NCI-H748 (cell line): ENCODE results near the gene SERINC5.

Experiments
- DNase-seq: peaks from one replicate; lab custom pipeline; 2025; ENCODE audit not compliant: unreplicated experiment; lab: John Stamatoyannopoulos, UW

SERINC5 gene

DNA sequence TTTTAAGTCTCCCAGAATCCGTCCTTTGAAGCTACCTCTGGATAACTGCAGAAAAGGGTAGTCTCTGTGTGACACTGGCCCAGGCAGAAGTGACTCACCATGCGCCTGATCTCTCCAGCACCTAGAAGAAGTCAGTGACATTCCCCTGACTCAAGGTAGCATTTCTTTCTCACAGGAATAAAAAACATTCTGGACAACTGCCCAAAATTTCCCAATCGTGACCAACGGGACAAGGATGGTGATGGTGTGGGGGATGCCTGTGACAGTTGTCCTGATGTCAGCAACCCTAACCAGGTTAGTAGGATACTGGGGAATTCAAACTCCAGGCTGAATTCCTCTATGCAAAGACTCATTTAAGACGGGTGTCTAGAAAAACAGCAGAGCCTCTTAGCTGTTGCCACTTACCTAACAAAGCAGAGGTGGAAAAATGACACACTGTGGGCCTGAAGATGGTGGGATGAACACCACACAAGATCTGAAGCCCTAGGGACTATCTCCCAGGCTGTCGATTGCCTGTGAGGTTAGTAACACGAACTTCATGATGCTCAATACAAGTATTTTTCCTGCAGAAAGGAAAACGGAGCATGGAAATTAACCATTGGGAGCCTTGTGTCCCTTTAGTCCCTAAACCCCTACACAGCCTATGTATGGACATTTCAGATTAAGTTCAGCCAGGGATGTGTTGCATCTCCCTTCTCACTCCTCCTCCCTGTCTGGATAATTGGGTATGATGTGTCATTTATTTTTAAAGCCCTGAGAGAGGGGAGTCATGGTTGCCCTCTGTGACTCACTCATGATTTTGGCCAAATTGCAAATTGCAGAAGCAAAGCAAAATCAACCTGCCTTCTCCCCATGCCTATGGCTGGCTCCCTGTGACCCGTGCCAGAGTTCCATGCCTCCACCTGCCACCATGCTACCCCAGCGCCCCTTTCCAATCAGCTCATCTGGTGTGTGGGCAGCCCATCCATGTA lies 183.5 kb downstream of the SERINC5 start:
- DNase-seq, result no peak

DNA sequence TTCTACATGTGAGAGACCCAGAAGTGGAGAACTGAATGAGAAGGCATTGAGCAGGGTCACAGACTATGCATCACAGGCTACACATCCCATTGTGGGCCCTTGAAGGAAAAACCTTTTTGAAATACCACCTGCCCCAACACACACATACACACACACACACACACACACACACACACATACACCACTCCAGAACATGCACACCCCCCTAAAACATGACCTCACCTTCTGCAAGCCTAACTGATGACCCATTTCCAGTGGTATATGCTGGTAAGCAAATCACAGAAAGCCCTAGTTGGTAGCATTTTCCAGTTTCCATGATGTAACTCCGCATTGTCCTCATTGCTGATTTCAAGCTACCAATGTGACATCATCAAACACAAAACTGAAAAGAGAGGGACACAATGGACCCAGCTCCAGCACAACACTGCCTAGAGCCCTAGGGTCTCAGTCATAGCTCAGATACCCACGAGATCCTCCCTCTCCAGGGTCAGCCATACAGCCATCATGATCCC lies 184.3 kb downstream of the SERINC5 start:
- no peak for DNase-seq

DNA sequence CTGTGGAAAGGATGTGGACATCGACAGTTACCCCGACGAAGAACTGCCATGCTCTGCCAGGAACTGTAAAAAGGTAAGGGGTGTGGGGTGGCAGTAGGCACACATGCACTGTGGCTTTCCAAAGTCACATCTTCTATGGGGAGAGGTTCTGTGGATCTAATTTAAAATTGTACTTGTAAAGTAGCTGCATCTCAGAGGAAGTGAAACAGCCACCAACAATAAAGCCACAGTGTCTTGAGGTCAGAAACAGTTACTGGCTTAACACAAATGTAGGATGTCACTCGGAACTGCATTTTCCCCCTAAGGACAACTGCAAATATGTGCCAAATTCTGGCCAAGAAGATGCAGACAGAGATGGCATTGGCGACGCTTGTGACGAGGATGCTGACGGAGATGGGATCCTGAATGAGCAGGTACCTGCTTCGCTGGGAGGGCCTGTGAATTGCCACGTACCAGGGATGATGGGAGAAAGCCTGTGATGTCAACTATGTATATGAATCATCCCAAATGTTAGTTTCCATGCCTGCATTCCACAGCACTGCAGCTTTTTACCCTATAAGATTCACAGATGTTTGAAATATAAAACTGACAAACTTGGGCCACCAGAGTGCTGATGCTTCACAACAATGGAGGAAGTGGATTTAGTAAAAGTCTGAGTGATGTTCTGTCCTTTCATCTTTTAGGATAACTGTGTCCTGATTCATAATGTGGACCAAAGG lies 185.4 kb downstream of the SERINC5 start:
- DNase-seq, result no peak

DNA sequence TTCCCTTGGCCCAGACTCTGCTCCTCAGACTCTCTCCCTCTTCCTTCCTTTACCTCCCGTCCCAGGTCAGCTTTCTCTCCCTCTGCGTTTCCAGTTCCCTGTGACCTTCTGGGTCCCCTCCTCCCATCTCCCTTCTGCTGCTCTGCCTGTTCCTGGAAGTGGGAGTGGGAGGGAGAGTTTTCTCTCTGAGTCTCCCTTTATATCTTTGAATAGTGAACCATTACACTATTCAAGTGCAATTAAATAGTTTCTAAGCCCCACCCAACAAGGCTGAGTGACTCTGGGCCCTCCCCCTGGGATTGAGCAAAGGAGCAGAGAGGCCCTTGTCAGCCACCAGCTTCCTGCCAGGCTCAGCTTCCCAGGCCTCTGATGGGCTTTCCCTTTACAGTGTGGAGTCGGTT lies 185.9 kb downstream of the SERINC5 start:
- no peak for DNase-seq

DNA sequence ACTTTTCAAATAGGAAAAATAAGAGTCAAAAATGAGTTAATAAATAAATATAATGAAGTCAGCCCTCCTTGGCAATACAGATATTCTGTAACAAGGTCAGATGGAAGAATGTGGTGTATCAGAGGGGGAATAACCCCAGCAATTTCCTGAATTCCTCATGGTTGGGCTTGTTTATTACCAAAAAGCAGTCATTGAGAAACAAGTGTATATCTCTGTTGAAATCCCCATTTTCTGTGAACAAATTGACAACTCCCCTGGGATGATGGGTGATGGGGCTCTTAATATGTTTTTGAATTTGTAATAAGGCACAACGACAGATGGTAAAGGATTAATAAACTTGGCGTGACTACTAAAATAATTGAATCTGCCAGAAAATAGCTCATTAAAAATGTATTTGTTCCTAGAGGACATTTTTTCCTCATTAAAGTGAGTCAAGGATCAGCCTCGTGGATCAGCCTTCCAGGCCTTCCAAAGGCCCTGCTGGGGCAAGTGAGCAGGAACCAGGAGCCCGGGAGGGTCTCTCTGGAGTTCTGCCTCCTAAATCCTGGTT lies 186.5 kb downstream of the SERINC5 start:
- DNase-seq, result no peak

DNA sequence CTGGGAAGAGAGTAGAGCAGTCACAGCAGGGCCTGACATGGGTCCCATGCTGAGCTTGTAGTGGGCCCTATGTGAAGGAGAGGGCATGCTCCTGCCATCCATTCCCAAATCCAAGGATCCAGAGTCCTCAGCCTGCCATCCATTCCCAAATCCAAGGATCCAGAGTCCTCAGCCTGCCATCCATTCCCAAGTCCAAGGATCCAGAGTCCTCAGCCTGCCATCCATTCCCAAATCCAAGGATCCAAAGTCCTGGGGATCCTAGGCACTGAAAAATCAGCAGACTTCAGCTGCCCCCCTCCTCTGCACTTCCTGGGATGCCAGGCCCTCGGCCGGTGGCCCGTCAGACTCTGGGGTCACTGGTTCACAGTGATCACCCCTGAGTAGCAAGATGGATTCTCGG lies 187.1 kb downstream of the SERINC5 start:
- DNase-seq, result no peak

DNA sequence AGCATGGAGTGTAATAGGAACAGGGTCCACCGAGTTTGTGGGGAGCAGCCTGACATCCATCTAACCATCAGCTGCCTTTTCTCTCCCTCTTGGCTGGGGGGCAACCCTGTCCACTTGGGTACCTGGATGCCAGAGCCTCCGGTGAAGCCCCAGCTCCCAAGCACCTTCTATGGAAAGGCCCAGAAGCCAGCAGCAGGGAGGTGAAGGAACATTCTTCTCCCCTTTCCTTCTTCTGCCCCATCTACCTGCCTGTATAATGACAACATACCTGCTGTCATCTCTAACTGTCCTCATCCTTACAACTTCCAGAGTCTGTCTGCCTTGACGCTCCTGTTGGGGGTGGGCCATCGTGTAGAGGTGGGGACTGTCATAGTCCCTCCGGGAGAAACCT lies 187.6 kb downstream of the SERINC5 start:
- no peak for DNase-seq

DNA sequence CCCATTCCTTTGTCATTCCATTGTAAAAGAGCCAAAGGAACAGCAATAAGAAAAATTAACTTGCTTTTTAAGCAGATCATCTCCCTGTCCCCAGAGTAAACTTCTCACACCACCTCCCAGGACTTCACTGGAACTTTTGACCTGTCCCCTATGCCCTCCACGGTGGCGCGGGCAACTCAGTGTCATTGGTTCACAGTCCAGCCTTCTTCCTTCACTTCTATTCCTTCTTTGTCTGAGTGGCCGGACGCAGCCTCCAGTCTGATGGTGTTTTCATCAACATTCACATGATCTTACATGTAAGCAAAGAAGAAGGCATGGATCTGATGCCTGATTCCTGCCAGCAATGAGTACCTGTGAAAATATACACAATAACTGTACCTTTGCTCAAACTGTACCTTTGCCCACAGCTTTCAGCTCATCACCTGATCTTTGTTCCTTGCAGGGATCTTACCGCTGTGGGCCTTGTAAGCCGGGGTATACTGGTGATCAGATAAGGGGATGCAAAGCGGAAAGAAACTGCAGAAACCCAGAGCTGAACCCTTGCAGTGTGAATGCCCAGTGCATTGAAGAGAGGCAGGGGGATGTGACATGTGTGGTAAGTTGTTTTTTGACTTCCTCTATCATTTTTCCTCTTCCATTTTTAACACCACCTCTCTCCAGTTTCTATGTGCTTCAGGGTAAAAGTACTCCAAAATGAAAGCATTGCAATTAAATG lies 188.2 kb downstream of the SERINC5 start:
- no peak for DNase-seq

DNA sequence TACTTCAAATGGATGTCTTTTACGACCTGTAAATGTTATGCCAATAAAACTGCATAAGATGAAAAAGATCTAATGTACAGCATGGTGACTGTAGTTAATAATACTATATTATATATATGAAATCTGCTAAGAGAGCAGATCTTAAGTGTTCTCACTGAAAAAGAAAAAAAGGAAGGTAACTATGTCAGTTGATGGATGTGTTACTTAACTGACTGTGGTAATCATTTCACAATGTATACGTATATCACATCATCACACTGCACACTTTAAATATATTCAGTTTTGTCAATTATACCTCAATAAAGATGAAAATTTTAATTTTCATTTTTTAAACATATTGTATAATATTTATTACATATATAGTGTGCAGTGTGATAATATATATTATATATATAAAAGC lies 188.8 kb downstream of the SERINC5 start:
- DNase-seq, result no peak

DNA sequence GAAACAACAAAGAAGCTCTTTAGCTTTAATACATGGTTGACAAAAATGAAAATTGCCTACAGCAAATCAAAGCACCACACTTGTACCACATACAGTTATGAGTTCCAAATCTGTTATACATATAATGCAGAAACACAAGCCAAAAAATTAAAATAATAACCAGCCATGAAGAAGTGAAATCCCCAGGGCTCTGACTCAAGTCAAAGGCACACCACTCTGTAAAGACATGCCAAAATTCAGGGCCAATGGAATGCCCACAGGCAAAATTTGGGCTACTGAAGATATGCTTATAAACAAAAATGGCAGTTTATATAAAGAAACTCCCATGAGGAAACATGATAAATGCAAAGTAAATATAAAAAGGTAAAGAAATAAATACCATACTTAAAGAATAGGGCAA lies 191.7 kb downstream of the SERINC5 start:
- DNase-seq, result no peak
